AG04450 (cell line): ENCODE results near the gene ERI3. TPM values are rescaled to one million over a fixed set of nuclear protein-coding genes. Genes with fewer than 3 reads are reported as not detected.

Experiments used
- CTCF ChIA-PET: fragments of 300-600, 350-600 bp; formaldehyde crosslinking; extraction: SDS; loops from one replicate; lab custom pipeline; 2022; ENCODE audit warnings: antibody characterized with exemption, inconsistent platforms; lab: Charles Lee
- POLR2A ChIA-PET: fragments of 350-600 bp; formaldehyde crosslinking; extraction: SDS; loops from one replicate; lab custom pipeline; 2021; ENCODE audit warnings: antibody characterized with exemption, inconsistent platforms; lab: Yijun Ruan, JAX
- DNase-seq: peaks from one replicate; pipeline ENCODE4 v3.0.0-alpha.2; 2011; ENCODE audit warnings: low read depth, low spot score
- H3K27ac ChIP-seq: one replicate; pipeline ENCODE4 v1.5.1; 2012; ENCODE audit warnings: low read depth, low read length, control low read depth
- H3K27me3 ChIP-seq: one replicate; pipeline ENCODE4 v1.6.0; 2012; ENCODE audit warnings: low read length; ENCODE audit not compliant: control insufficient read depth, insufficient read depth
- H3K4me3 ChIP-seq: 2 replicates; pipeline ENCODE4 v1.5.1; 2011; ENCODE audit warnings: mild to moderate bottlenecking, low read depth, low read length, control low read depth
- H3K9me3 ChIP-seq: 2 replicates; pipeline ENCODE4 v1.5.1; 2012; ENCODE audit warnings: low read length; ENCODE audit not compliant: control insufficient read depth, insufficient read depth
- polyA plus RNA-seq: library from polyadenylated mRNA; depleted of rRNA; stranded (reverse); fragments of >200 nt; gene quantifications from 2 replicates; pipeline ENCODE4 v1.2.3, GENCODE V29; 2011
- TF ChIP-seq, protein P1 (sequence below): IDR thresholded peaks from 2 replicates; pipeline ENCODE4 v1.5.1; 2011; ENCODE audit warnings: low read depth, low read length, control low read depth, inconsistent platforms

The ERI3 gene
- polyA plus RNA-seq, 1 experiment, result 46.2 TPM

- no peaks in the 10 kb centered on the region for H3K27me3 ChIP-seq
- TF ChIP-seq, protein P1, sequence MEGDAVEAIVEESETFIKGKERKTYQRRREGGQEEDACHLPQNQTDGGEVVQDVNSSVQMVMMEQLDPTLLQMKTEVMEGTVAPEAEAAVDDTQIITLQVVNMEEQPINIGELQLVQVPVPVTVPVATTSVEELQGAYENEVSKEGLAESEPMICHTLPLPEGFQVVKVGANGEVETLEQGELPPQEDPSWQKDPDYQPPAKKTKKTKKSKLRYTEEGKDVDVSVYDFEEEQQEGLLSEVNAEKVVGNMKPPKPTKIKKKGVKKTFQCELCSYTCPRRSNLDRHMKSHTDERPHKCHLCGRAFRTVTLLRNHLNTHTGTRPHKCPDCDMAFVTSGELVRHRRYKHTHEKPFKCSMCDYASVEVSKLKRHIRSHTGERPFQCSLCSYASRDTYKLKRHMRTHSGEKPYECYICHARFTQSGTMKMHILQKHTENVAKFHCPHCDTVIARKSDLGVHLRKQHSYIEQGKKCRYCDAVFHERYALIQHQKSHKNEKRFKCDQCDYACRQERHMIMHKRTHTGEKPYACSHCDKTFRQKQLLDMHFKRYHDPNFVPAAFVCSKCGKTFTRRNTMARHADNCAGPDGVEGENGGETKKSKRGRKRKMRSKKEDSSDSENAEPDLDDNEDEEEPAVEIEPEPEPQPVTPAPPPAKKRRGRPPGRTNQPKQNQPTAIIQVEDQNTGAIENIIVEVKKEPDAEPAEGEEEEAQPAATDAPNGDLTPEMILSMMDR, result no peak
- ChIA-PET CTCF (interaction anchor here (0.5 to 1.9 kb wide), 2 partner anchors 17 to 30 kb away, joined by 3 to 4 read pairs; no protein-coding TSS in a partner anchor), POLR2A (no interaction called here)
- no peak overlapping the region for H3K4me3 ChIP-seq
- H3K27ac ChIP-seq, result no peak overlapping the region
- no peak for DNase-seq
- no peaks in the 10 kb centered on the region for H3K9me3 ChIP-seq
Measured at GRCh38 chr1:44300852-44301251, 54.2 kb downstream of the ERI3 start.

DNA sequence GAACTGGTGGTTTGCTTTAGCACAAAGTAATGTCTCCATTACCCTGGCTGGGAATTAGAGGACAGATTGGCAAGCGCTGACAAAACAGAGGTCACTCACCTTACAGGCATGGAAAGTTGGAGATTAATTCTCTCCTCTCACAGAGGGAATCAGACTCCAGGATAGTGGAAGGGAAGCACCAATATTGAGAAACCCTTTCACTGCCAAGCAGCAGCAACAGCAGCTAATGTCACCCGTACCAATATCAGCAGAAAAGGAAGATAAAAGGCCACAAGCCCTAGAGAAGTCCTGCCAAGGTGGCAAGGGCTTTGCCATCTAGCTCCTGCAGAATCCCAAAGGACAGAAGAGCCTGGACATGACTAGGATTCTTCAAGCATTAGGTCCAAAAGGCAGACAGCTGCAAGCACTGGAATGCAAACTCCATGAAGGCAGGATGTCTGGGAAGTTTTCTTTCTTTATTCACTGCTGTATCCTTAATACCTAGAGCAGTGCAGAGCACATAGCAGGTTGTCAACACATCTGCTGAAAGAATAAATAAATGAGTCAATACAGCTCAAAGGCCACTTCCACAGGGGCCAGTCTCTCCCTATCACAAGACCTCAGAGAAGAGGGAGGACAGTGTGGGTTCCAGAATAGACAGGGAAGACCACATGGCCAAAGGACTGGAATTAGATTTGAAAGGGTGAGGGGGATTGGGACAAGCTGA, 57.2 kb downstream of the ERI3 start:
- no peak for DNase-seq
- TF ChIP-seq, protein P1, result no peak
- Histone ChIP-seq H3K27ac (no peak overlapping the region), H3K27me3 (no peaks in the 10 kb centered on the region), H3K9me3 (no peaks in the 10 kb centered on the region), H3K4me3 (no peak overlapping the region)
- ChIA-PET CTCF (interaction anchor here (0.7 kb wide), 1 partner anchor 27 kb away, joined by 3 read pairs; no protein-coding TSS in a partner anchor), POLR2A (no interaction called here)

- POLR2A ChIA-PET, result interaction anchor here (0.6 kb wide), 1 partner anchor 15 kb away, joined by 3 read pairs; no protein-coding TSS in a partner anchor
Measured at GRCh38 chr1:44296806-44297205, 58.3 kb downstream of the ERI3 start.

DNA sequence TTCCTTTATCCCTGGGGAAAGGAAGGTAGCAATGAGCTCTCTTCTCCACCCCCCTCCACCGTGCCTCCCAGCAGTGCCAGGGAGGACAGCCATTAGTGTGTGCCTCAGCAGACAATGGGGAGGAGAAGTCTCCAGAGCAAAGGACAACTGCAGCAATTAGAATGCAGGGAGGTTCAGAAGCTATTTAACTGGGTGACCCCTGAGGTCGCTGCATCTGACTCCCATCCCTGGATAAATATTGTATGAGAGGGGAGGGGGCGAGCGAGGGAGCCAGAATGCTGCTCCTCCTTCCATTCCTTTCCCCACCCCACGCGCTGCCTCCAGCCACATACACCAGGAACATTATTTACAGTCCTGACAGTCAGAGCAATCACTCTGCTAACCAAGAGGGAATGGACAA, 59.0 kb downstream of the ERI3 start:
- no peak overlapping the region for H3K27ac ChIP-seq
- H3K27me3 ChIP-seq, result no peaks in the 10 kb centered on the region
- DNase-seq, result no peak
- ChIA-PET POLR2A (no interaction called here), CTCF (interaction anchor here (0.6 to 0.9 kb wide), 2 partner anchors 11 to 1007 kb away, joined by 3 to 6 read pairs; no protein-coding TSS in a partner anchor)
- no peaks in the 10 kb centered on the region for H3K9me3 ChIP-seq
- TF ChIP-seq, protein P1, result no peak
- H3K4me3 ChIP-seq, result no peak overlapping the region

More at GRCh38 chr1:44296806-44297205, 58.3 kb downstream of the ERI3 start:
- no peak overlapping the region for H3K27ac ChIP-seq
- H3K27me3 ChIP-seq, result no peaks in the 10 kb centered on the region
- no peak overlapping the region for H3K4me3 ChIP-seq
- TF ChIP-seq, protein P1, result no peak
- DNase-seq, result no peak
- CTCF ChIA-PET, result interaction anchor here (0.7 kb wide), 1 partner anchor 28 kb away, joined by 3 read pairs; no protein-coding TSS in a partner anchor
- H3K9me3 ChIP-seq, result no peaks in the 10 kb centered on the region

DNA sequence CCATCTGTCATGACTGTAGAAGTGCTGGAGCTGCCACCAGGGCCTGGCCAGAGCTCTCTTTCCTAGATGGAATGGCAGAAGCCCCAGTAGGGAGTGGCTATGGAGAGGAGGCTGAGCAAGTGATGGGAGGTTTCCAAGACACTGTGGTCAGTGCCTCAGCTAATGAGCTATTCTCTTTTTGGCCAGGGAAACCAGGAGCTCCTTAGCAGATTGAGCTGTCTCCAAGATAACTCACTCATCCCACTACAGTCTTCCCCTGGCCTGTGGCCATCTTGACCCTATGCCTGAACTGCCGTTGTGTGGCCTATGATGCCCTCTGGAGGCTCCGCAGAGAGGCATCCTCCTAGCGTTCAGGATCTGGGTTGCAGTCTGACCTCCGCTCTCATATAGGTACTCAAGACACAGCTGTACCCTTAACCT, 60.5 kb downstream of the ERI3 start:
- DNase-seq, result peak; percentile 11
- Histone ChIP-seq H3K27ac (no peak overlapping the region), H3K9me3 (no peaks in the 10 kb centered on the region), H3K4me3 (no peak overlapping the region), H3K27me3 (no peaks in the 10 kb centered on the region)
- POLR2A ChIA-PET, result no interaction called here
- TF ChIP-seq, protein P1, result peak; percentile 39
- CTCF ChIA-PET, result interaction anchor here (0.8 to 1.3 kb wide), 2 partner anchors 12 to 77 kb away, joined by 3 to 5 read pairs; no protein-coding TSS in a partner anchor
